Measurements from ENCODE around the gene OVOL2. TPM values are rescaled to one million over a fixed set of nuclear protein-coding genes. Genes with fewer than 3 reads are reported as not detected.

The OVOL2 gene
- total and polyA plus RNA-seq, 2 of the 8 experiments (the other 6 are each of a cell fraction or from before 2014, with no cell fraction given), result 11.0 to 11.4 TPM

DNA sequence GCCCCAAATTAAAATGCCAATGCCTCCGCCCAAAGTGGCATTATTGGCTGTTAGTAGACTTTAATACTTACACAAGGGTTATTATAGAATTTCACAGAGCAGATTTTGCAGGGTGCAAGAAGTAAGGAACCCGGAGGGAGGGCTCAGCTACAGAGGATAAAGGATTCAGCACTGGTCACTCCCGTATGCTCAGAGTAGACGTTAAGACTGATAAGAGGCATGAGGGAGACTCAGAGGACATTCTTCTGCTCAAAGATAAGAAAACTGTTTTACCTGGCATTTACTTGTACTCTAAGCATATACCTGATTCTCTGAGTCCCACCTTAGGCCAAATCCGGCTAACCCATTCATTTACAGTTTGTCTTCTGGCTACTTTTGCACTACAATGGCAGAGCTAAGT is 36.5 kb upstream of the OVOL2 start:
- Histone ChIP-seq H3K27ac (ENCODE audit: low read depth, low read length) (no peak overlapping the region), H2BK12ac (ENCODE audit: low read depth, low read length) (no peak overlapping the region), H3K23ac (ENCODE audit: insufficient read length) (no peak overlapping the region), H2BK120ac (replicated peaks; ENCODE audit: low read depth, low read length) (no peak overlapping the region), H3K18ac (ENCODE audit: extremely low read depth, low read length) (no peak overlapping the region), H2AK5ac (ENCODE audit: low read depth, low read length) (no peak overlapping the region), H2AFZ (ENCODE audit: low read length) (no peak overlapping the region), H3K4ac (replicated peaks; ENCODE audit: insufficient read length, low read depth, low read length) (no peak overlapping the region), H3K79me1 (ENCODE audit: low read depth, low read length) (no peaks in the 10 kb centered on the region), H2BK15ac (ENCODE audit: low read length) (no peak overlapping the region), H2BK20ac (ENCODE audit: low read length) (no peak overlapping the region), H3K4me3 (ENCODE audit: extremely low read depth in 1 of 4, insufficient read depth in 2 of 4, low read depth in 3 of 4, low read length in 4 of 4) (no peak overlapping the region), H3K4me2 (ENCODE audit: insufficient read depth in 1 of 2, low read depth in 2 of 2, low read length in 2 of 2) (no peak overlapping the region), H4K5ac (ENCODE audit: insufficient read length, low read depth, low read length) (no peak overlapping the region), H3K36me3 (ENCODE audit: control insufficient read depth in 2 of 4, insufficient read depth in 4 of 4, low read length in 3 of 4) (no peaks in the 10 kb centered on the region), H4K8ac (ENCODE audit: extremely low read depth, insufficient read depth, low read length) (no peak overlapping the region), H3K14ac (ENCODE audit: insufficient read length) (no peak overlapping the region), H3K79me2 (ENCODE audit: control insufficient read depth in 1 of 2, insufficient read depth in 2 of 2, low read length in 2 of 2) (no peaks in the 10 kb centered on the region), H3K23me2 (ENCODE audit: low read depth, low read length) (no peaks in the 10 kb centered on the region), H4K91ac (replicated peaks; ENCODE audit: insufficient read length, low read length) (no peak overlapping the region), H3K9me3 (ENCODE audit: insufficient read depth in 2 of 2, low read depth in 1 of 2, low read length in 1 of 2) (no peaks in the 10 kb centered on the region), H2BK5ac (ENCODE audit: low read depth, low read length) (no peak overlapping the region), H4K20me1 (replicated peaks in 1 of 2; ENCODE audit: control insufficient read depth in 1 of 2, insufficient read depth in 2 of 2, low read length in 2 of 2) (no peaks in the 10 kb centered on the region), H3K4me1 (replicated peaks in 1 of 4; ENCODE audit: control insufficient read depth in 3 of 4, insufficient read depth in 4 of 4, low read length in 3 of 4) (peaks cover 0 to 2% (median 0%) of the 10 kb centered on the region in 4 experiments; a peak in 1 of 7 replicates), H3K27me3 (replicated peaks in 1 of 4; ENCODE audit: control insufficient read depth in 3 of 4, extremely low read depth in 1 of 4, insufficient read depth in 3 of 4, low read length in 3 of 4) (0 out of 7 replicates have a peak, but pooled peaks cover 0 to 2% (median 0%) of the 10 kb centered on the region in 4 experiments), H3K56ac (replicated peaks; ENCODE audit: insufficient read length, low read depth, low read length) (no peak overlapping the region), H3K9ac (replicated peaks in 1 of 4; ENCODE audit: extremely low read depth in 1 of 4, low read depth in 3 of 4, low read length in 3 of 4) (no peak overlapping the region)
- no peak for DNase-seq (ENCODE audit: low read depth in 1 of 2, low spot score in 2 of 2)
- TF ChIP-seq CBX8 (IDR thresholded peaks at IDR 0.05; ENCODE audit: borderline replicate concordance, low read depth, low read length) (no peak), SP4 (IDR thresholded peaks at IDR 0.05; ENCODE audit: low read length) (no peak), USF2 (IDR thresholded peaks at IDR 0.05; ENCODE audit: low read length) (no peak), YY1 (IDR thresholded peaks at IDR 0.05; ENCODE audit: low read depth, low read length) (no peak), JUND (IDR thresholded peaks at IDR 0.05; ENCODE audit: low read length) (no peak), EZH2 (IDR thresholded peaks at IDR 0.05; ENCODE audit: low read depth, low read length, severe bottlenecking) (no peak), BCL11A (IDR thresholded peaks at IDR 0.05; ENCODE audit: low read depth in 2 of 2, low read length in 2 of 2) (no peak), TAF1 (IDR thresholded peaks at IDR 0.05; ENCODE audit: low read depth, low read length) (no peak), TEAD4 (IDR thresholded peaks at IDR 0.05; ENCODE audit: low read depth, low read length) (no peak), FOSL1 (IDR thresholded peaks at IDR 0.05; ENCODE audit: insufficient read depth, low read depth, low read length) (no peak), EGR1 (IDR thresholded peaks at IDR 0.05; ENCODE audit: borderline replicate concordance, low read depth, low read length) (no peak), SP1 (IDR thresholded peaks at IDR 0.05; ENCODE audit: low read depth, low read length) (no peak), RNF2 (IDR thresholded peaks at IDR 0.05; ENCODE audit: borderline replicate concordance, low read depth, low read length, missing control alignments, poor library complexity, severe bottlenecking) (no peak)
- no peak for FAIRE-seq
- ChIA-PET CTCF (ENCODE audit: partially characterized antibody) (no interaction called here), POLR2A (ENCODE audit: partially characterized antibody) (no interaction called here)
- 65% methylated on average over 5 of the region's 5 CpGs; no CpG with 5 or more reads in 1 of the 2 experiments for WGBS, 2 experiments (ENCODE audit: extremely low coverage in 1 of 2, insufficient coverage in 1 of 2, insufficient read length in 1 of 2, insufficient replicate concordance in 2 of 2, low coverage in 1 of 2, low lambda C conversion rate in 2 of 2, missing lambda C conversion rate in 1 of 2)
